Neuron (in vitro differentiated cells): ENCODE results near the gene CD53.
"Not testable (repeated sequence)": the region's sequence is repeated elsewhere in the genome, so short reads cannot be mapped to it uniquely, and the experiment has no call there.

Experiments
- H2AFZ ChIP-seq: one replicate; pipeline ENCODE4 v1.6.1; 2013; ENCODE audit warnings: low read depth, mild to moderate bottlenecking, inconsistent platforms, low read length, moderate library complexity
- H3K27me3 ChIP-seq: one replicate; pipeline ENCODE4 v1.6.1; 2013; ENCODE audit warnings: low read length; ENCODE audit not compliant: insufficient read depth
- H3K36me3 ChIP-seq: one replicate; pipeline ENCODE4 v1.6.1; 2013; ENCODE audit warnings: low read length; ENCODE audit not compliant: insufficient read depth
- H3K4me1 ChIP-seq: one replicate; pipeline ENCODE4 v1.6.1; 2013; ENCODE audit warnings: low read length; ENCODE audit not compliant: insufficient read depth
- H3K4me3 ChIP-seq: 2 replicates; pipeline ENCODE4 v1.5.1; 2013; ENCODE audit warnings: mild to moderate bottlenecking, low read length, moderate library complexity
- H3K9me3 ChIP-seq: one replicate; pipeline ENCODE4 v1.6.1; 2013; ENCODE audit warnings: low read length

Gene CD53

GRCh38 chr1:110860620-110861019 lies 12.3 kb upstream of the CD53 start:
- H3K4me3 ChIP-seq, H2AFZ ChIP-seq, H3K4me1 ChIP-seq, H3K36me3 ChIP-seq, H3K9me3 ChIP-seq, H3K27me3 ChIP-seq: not testable (repeated sequence)

- H3K4me1 ChIP-seq, H3K4me3 ChIP-seq, H3K27me3 ChIP-seq, H3K36me3 ChIP-seq, H2AFZ ChIP-seq, H3K9me3 ChIP-seq: not testable (repeated sequence)
Measured at GRCh38 chr1:110861942-110862341, 11.0 kb upstream of the CD53 start.

- H2AFZ ChIP-seq: no peak overlapping the region
- H3K9me3 ChIP-seq: no peaks in the 10 kb centered on the region
- H3K4me1 ChIP-seq: no peaks in the 10 kb centered on the region
- H3K36me3 ChIP-seq: no peaks in the 10 kb centered on the region
- H3K27me3 ChIP-seq: no peaks in the 10 kb centered on the region
- no peak overlapping the region for H3K4me3 ChIP-seq
Measured at GRCh38 chr1:110864287-110864686, 8.7 kb upstream of the CD53 start.

GRCh38 chr1:110870721-110871388 lies 2.1 kb upstream of the CD53 start:
- Histone ChIP-seq H3K4me3 (no peak overlapping the region), H3K36me3 (no peaks in the 10 kb centered on the region), H3K4me1 (no peaks in the 10 kb centered on the region), H2AFZ (no peak overlapping the region), H3K9me3 (no peaks in the 10 kb centered on the region), H3K27me3 (peaks cover 5% of the 10 kb centered on the region)

GRCh38 chr1:110872366-110872744 lies 593 bp upstream of the CD53 start:
- Histone ChIP-seq H3K4me1 (no peaks in the 10 kb centered on the region), H2AFZ (no peak overlapping the region), H3K27me3 (peaks cover 7% of the 10 kb centered on the region), H3K9me3 (no peaks in the 10 kb centered on the region), H3K36me3 (no peaks in the 10 kb centered on the region), H3K4me3 (no peak overlapping the region)

- H3K9me3 ChIP-seq: no peaks in the 10 kb centered on the region
- H3K36me3 ChIP-seq: no peaks in the 10 kb centered on the region
- peaks cover 10% of the 10 kb centered on the region for H3K27me3 ChIP-seq
- H3K4me3 ChIP-seq: no peak overlapping the region
- H3K4me1 ChIP-seq: no peaks in the 10 kb centered on the region
- H2AFZ ChIP-seq: no peak overlapping the region
Measured at GRCh38 chr1:110873856-110874255, 908 bp downstream of the CD53 start.

- no peaks in the 10 kb centered on the region for H3K36me3 ChIP-seq
- H3K4me3 ChIP-seq: no peak overlapping the region
- H3K4me1 ChIP-seq: no peaks in the 10 kb centered on the region
- no peak overlapping the region for H2AFZ ChIP-seq
- H3K27me3 ChIP-seq: peaks cover 10% of the 10 kb centered on the region
- no peaks in the 10 kb centered on the region for H3K9me3 ChIP-seq
Measured at GRCh38 chr1:110874324-110875215, 1.6 kb downstream of the CD53 start.

GRCh38 chr1:110875216-110875731 lies 2.3 kb downstream of the CD53 start:
- H3K4me1 ChIP-seq: no peaks in the 10 kb centered on the region
- no peak overlapping the region for H2AFZ ChIP-seq
- no peaks in the 10 kb centered on the region for H3K9me3 ChIP-seq
- peaks cover 10% of the 10 kb centered on the region for H3K27me3 ChIP-seq
- no peak overlapping the region for H3K4me3 ChIP-seq
- H3K36me3 ChIP-seq: no peaks in the 10 kb centered on the region

GRCh38 chr1:110876748-110877341 lies 3.9 kb downstream of the CD53 start:
- Histone ChIP-seq H3K36me3 (no peaks in the 10 kb centered on the region), H2AFZ (no peak overlapping the region), H3K4me3 (no peak overlapping the region), H3K27me3 (peaks cover 10% of the 10 kb centered on the region), H3K9me3 (no peaks in the 10 kb centered on the region), H3K4me1 (no peaks in the 10 kb centered on the region)

GRCh38 chr1:110877364-110877763 lies 4.4 kb downstream of the CD53 start:
- Histone ChIP-seq H3K4me1 (no peaks in the 10 kb centered on the region), H3K4me3 (no peak overlapping the region), H3K27me3 (peaks cover 10% of the 10 kb centered on the region)

GRCh38 chr1:110877776-110878175 lies 4.8 kb downstream of the CD53 start:
- no peaks in the 10 kb centered on the region for H3K36me3 ChIP-seq
- no peak overlapping the region for H2AFZ ChIP-seq
- peaks cover 9% of the 10 kb centered on the region for H3K27me3 ChIP-seq

More at GRCh38 chr1:110877364-110877763, 4.4 kb downstream of the CD53 start:
- H2AFZ ChIP-seq: no peak overlapping the region
- H3K36me3 ChIP-seq: no peaks in the 10 kb centered on the region
- H3K9me3 ChIP-seq: no peaks in the 10 kb centered on the region

GRCh38 chr1:110878591-110878990 lies 5.6 kb downstream of the CD53 start:
- peaks cover 8% of the 10 kb centered on the region for H3K27me3 ChIP-seq
- no peaks in the 10 kb centered on the region for H3K4me1 ChIP-seq
- no peaks in the 10 kb centered on the region for H3K9me3 ChIP-seq
- H2AFZ ChIP-seq: no peak overlapping the region
- H3K4me3 ChIP-seq: no peak overlapping the region
- no peaks in the 10 kb centered on the region for H3K36me3 ChIP-seq

More at GRCh38 chr1:110877776-110878175, 4.8 kb downstream of the CD53 start:
- H3K4me3 ChIP-seq: no peak overlapping the region
- no peaks in the 10 kb centered on the region for H3K4me1 ChIP-seq
- H3K9me3 ChIP-seq: no peaks in the 10 kb centered on the region

- Histone ChIP-seq H3K36me3 (no peaks in the 10 kb centered on the region), H2AFZ (no peak overlapping the region), H3K9me3 (no peaks in the 10 kb centered on the region), H3K4me3 (no peak overlapping the region), H3K27me3 (peaks cover 5% of the 10 kb centered on the region), H3K4me1 (no peaks in the 10 kb centered on the region)
Measured at GRCh38 chr1:110878993-110879392, 6.0 kb downstream of the CD53 start.
